Measurements from ENCODE around the gene SH3BP4.

SH3BP4 gene

DNA sequence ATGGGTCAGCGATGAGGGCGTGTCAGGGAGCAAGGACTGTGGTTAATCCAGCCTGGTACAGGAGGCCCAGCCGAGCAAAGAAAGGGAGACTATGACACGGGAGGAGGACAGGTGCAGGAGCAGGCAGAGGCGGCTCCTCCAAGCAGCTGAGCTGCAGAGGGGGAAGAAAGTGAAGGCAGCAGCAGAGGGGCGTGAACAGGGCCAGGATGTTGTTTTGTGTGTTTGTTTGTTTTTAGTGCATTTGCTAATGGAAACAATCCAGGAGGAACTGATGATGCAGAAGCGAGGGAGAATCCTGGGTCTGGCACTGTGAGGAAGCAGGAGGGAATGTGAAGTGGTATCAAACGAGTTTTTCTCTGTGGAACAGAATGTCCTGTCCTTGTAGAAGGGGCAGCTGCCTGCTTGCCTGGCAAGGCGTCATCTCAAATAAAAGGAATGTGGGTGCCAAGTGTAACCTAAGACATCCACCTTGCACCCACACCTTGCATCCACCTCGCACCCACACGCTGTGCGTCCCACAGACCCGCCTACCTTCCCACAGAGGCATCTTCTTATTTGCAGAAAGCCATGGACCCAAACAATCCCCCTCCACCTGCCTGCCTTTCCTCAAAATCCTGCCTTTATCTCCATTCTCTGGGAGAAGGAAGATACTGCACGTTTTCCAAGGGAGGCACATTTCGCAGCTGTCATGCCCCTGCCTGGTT lies 134.8 kb downstream of the SH3BP4 start:
- Histone ChIP-seq H3K4me1 (ENCODE audit: control insufficient read depth, low read length) (no peaks in the 10 kb centered on the region), H3K27ac (ENCODE audit: low read depth, low read length) (no peak overlapping the region), H3K4me2 (ENCODE audit: low read length) (no peak overlapping the region), H3K27me3 (ENCODE audit: control insufficient read depth, low read length) (no peaks in the 10 kb centered on the region), H3K9me3 (ENCODE audit: control insufficient read depth, insufficient read depth, low read length) (no peaks in the 10 kb centered on the region), H3K79me2 (ENCODE audit: control insufficient read depth, low read length) (no peaks in the 10 kb centered on the region), H3F3A (ENCODE audit: control insufficient read depth, insufficient read depth) (no peaks in the 10 kb centered on the region), H3K36me3 (ENCODE audit: control insufficient read depth, low read length) (no peaks in the 10 kb centered on the region), H3K4me3 (ENCODE audit: low read length) (no peak overlapping the region), H3K9me2 (replicated peaks; ENCODE audit: control insufficient read depth, low read length) (no peaks in the 10 kb centered on the region), H4K20me1 (ENCODE audit: control insufficient read depth, insufficient read depth, low read depth, low read length) (no peaks in the 10 kb centered on the region)
- TF ChIP-seq, protein P1, sequence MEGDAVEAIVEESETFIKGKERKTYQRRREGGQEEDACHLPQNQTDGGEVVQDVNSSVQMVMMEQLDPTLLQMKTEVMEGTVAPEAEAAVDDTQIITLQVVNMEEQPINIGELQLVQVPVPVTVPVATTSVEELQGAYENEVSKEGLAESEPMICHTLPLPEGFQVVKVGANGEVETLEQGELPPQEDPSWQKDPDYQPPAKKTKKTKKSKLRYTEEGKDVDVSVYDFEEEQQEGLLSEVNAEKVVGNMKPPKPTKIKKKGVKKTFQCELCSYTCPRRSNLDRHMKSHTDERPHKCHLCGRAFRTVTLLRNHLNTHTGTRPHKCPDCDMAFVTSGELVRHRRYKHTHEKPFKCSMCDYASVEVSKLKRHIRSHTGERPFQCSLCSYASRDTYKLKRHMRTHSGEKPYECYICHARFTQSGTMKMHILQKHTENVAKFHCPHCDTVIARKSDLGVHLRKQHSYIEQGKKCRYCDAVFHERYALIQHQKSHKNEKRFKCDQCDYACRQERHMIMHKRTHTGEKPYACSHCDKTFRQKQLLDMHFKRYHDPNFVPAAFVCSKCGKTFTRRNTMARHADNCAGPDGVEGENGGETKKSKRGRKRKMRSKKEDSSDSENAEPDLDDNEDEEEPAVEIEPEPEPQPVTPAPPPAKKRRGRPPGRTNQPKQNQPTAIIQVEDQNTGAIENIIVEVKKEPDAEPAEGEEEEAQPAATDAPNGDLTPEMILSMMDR (IDR thresholded peaks at IDR 0.05; ENCODE audit: low read depth, low read length, poor library complexity, severe bottlenecking), result no peak
- no peak for TF ChIP-seq EZH2phosphoT487 (IDR thresholded peaks at IDR 0.05; ENCODE audit: borderline replicate concordance, low read length)

DNA sequence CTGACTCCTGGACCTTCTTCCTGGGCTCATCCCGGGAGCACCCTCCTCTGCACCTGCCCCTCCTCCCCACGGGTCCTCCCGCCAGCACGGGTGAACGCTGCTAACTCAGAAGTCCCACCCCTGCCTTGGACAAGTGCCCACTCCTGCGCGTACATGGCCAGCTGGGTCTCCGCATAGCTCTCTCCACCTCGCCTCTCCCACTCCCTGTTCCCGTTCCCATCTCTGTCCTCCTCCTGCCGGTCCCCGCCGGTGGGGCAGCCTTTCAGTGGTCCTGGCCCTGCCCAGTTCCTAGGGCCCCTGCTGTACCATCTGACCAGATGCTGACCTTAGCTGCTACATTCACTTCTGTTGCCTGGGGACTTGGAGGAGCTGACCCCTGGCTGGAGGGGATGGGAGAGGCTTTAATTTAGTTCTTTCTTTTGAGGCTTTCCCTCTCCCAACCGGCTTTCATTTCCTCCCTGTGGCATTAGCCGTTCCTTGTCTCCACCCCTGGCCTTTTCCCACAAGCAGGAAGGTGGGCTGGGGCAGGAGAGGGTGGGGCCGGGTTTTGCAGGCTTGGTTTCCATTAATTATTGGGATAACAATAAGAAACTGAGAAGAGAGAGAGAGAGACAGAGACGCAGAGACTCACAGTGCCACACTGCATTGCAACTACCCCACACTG lies 136.1 kb downstream of the SH3BP4 start:
- Histone ChIP-seq H3K9me3 (ENCODE audit: control insufficient read depth, insufficient read depth, low read length) (no peaks in the 10 kb centered on the region), H4K20me1 (ENCODE audit: control insufficient read depth, insufficient read depth, low read depth, low read length) (no peaks in the 10 kb centered on the region), H3K79me2 (ENCODE audit: control insufficient read depth, low read length) (no peaks in the 10 kb centered on the region), H3K36me3 (ENCODE audit: control insufficient read depth, low read length) (no peaks in the 10 kb centered on the region), H3K27me3 (ENCODE audit: control insufficient read depth, low read length) (no peaks in the 10 kb centered on the region), H3K9me2 (replicated peaks; ENCODE audit: control insufficient read depth, low read length) (no peaks in the 10 kb centered on the region), H3K4me2 (ENCODE audit: low read length) (no peak overlapping the region), H3K4me1 (ENCODE audit: control insufficient read depth, low read length) (no peaks in the 10 kb centered on the region), H3K4me3 (ENCODE audit: low read length) (no peak overlapping the region), H3F3A (ENCODE audit: control insufficient read depth, insufficient read depth) (no peaks in the 10 kb centered on the region), H3K27ac (ENCODE audit: low read depth, low read length) (no peak overlapping the region)
- TF ChIP-seq, protein P1 (IDR thresholded peaks at IDR 0.05; ENCODE audit: low read depth, low read length, poor library complexity, severe bottlenecking), result no peak
- no peak for TF ChIP-seq EZH2phosphoT487 (IDR thresholded peaks at IDR 0.05; ENCODE audit: borderline replicate concordance, low read length)

DNA sequence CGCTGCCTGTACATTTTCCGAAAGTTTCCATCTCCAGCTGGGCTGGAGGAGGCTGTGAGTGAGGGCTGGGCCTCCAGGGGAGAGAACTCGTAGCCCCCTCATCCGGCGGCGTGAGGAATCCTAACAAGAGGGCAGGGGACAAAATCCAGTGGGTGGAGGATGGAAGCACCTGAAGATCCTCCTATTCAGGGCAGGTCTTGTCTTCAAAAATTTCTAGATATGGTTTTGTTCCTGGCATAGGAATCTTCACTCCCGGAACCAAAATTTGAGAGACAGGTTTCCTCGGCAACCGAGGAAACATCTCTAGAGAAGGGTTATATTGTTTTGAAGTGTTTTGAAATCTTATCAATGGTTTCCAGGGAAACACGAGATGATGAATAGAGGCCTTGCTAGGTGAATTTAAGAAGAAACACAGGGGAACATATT lies 136.7 kb downstream of the SH3BP4 start:
- Histone ChIP-seq H3K4me3 (ENCODE audit: low read length) (no peak overlapping the region), H3K4me1 (ENCODE audit: control insufficient read depth, low read length) (no peaks in the 10 kb centered on the region), H4K20me1 (ENCODE audit: control insufficient read depth, insufficient read depth, low read depth, low read length) (no peaks in the 10 kb centered on the region), H3F3A (ENCODE audit: control insufficient read depth, insufficient read depth) (no peaks in the 10 kb centered on the region), H3K36me3 (ENCODE audit: control insufficient read depth, low read length) (no peaks in the 10 kb centered on the region), H3K9me2 (replicated peaks; ENCODE audit: control insufficient read depth, low read length) (no peaks in the 10 kb centered on the region), H3K27ac (ENCODE audit: low read depth, low read length) (no peak overlapping the region), H3K79me2 (ENCODE audit: control insufficient read depth, low read length) (no peaks in the 10 kb centered on the region), H3K9me3 (ENCODE audit: control insufficient read depth, insufficient read depth, low read length) (no peaks in the 10 kb centered on the region), H3K4me2 (ENCODE audit: low read length) (no peak overlapping the region), H3K27me3 (ENCODE audit: control insufficient read depth, low read length) (no peaks in the 10 kb centered on the region)
- TF ChIP-seq EZH2phosphoT487 (IDR thresholded peaks at IDR 0.05; ENCODE audit: borderline replicate concordance, low read length), result no peak
- TF ChIP-seq, protein P1 (IDR thresholded peaks at IDR 0.05; ENCODE audit: low read depth, low read length, poor library complexity, severe bottlenecking), result no peak
